ENCODE data around the gene SLC23A3.

SLC23A3 gene

DNA sequence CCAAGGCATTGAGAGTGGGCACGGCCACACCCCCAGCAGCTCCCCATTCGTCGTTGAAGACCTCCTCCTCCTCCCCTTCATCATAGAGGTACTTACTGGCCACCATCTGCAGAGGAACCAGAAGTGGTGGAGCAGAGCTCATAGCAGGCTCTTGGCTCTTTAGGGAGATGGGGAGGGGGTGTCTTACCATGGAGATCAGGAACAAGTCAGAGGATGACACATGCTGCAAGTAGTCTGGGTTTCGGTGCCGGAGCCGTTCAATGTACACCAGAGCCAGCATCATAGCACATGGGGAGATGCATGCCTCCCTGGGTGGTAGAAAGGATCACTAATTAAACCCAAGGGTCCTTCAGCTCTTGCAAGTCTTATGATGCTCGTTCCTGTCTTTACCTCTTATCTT lies 5.0 kb upstream of the SLC23A3 start:
- no peak for DNase-seq (ENCODE audit: low read depth, low spot score)
- ChIA-PET CTCF (interaction anchor here (0.7 to 9.4 kb wide), 10 partner anchors 10 to 176 kb away, joined by 3 to 154 read pairs (median 13); partner anchors contain the start of gene NHEJ1), POLR2A (no interaction called here)
- H3K4me3 ChIP-seq (ENCODE audit: low read depth, low read length) = no peak overlapping the region
- TF ChIP-seq, protein P1, sequence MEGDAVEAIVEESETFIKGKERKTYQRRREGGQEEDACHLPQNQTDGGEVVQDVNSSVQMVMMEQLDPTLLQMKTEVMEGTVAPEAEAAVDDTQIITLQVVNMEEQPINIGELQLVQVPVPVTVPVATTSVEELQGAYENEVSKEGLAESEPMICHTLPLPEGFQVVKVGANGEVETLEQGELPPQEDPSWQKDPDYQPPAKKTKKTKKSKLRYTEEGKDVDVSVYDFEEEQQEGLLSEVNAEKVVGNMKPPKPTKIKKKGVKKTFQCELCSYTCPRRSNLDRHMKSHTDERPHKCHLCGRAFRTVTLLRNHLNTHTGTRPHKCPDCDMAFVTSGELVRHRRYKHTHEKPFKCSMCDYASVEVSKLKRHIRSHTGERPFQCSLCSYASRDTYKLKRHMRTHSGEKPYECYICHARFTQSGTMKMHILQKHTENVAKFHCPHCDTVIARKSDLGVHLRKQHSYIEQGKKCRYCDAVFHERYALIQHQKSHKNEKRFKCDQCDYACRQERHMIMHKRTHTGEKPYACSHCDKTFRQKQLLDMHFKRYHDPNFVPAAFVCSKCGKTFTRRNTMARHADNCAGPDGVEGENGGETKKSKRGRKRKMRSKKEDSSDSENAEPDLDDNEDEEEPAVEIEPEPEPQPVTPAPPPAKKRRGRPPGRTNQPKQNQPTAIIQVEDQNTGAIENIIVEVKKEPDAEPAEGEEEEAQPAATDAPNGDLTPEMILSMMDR (IDR thresholded peaks at IDR 0.05; ENCODE audit: insufficient read depth, low read length, missing control alignments) = no peak

DNA sequence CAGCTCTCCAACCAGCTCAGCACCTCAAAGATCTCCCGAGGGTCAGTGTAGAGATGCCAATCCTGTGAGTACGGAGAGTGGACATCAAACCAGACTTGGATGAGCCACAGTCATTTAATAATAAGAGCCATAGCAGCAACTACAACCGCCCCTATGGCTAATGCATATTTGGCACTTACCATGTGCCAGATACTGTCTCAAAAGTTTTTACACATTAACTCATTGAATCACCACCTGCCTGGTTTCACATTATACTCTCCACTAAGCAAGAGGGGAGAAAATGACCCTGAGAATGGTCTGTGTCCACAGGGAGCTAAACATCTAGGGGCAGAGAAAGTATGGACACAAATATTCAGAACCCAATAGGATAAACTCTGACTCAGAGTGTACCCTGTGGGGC lies 4.3 kb upstream of the SLC23A3 start:
- TF ChIP-seq, protein P1 (IDR thresholded peaks at IDR 0.05; ENCODE audit: insufficient read depth, low read length, missing control alignments) = no peak
- H3K4me3 ChIP-seq (ENCODE audit: low read depth, low read length) = no peak overlapping the region
- CTCF ChIA-PET = interaction anchor here (0.6 to 9.4 kb wide), 10 partner anchors 9 to 177 kb away, joined by 3 to 154 read pairs (median 12); partner anchors contain the start of gene NHEJ1
- DNase-seq (ENCODE audit: low read depth, low spot score) = no peak
- POLR2A ChIA-PET = interaction anchor here (0.9 kb wide), 1 partner anchor 119 kb away, joined by 3 read pairs; no protein-coding TSS in a partner anchor

DNA sequence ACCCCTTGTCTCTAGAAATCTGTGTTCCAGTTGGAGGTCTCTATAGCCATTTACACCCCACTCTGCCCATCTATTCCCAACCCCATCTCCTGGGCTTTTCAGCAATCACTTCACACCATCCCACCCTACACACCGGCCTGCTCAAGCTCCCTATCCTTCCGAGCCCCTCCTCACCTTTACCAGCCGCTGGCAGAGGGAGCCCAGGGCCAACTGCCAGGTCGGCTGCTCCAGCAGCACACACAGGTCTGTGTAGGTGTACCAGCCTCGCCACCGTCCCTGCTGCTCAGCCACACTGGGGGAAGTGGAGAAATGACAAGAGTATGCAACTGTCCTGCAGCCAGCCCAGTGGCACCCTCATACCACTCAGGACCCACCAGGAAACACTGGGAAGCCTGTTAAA lies 3.3 kb upstream of the SLC23A3 start:
- DNase-seq (ENCODE audit: low read depth, low spot score) = no peak
- CTCF ChIA-PET = interaction anchor here (0.8 to 9.4 kb wide), 11 partner anchors 13 to 149 kb away, joined by 3 to 154 read pairs (median 15); partner anchors contain the start of genes NHEJ1 and ZFAND2B
- POLR2A ChIA-PET = interaction anchor here (0.9 kb wide), 1 partner anchor 120 kb away, joined by 3 read pairs; no protein-coding TSS in a partner anchor

DNA sequence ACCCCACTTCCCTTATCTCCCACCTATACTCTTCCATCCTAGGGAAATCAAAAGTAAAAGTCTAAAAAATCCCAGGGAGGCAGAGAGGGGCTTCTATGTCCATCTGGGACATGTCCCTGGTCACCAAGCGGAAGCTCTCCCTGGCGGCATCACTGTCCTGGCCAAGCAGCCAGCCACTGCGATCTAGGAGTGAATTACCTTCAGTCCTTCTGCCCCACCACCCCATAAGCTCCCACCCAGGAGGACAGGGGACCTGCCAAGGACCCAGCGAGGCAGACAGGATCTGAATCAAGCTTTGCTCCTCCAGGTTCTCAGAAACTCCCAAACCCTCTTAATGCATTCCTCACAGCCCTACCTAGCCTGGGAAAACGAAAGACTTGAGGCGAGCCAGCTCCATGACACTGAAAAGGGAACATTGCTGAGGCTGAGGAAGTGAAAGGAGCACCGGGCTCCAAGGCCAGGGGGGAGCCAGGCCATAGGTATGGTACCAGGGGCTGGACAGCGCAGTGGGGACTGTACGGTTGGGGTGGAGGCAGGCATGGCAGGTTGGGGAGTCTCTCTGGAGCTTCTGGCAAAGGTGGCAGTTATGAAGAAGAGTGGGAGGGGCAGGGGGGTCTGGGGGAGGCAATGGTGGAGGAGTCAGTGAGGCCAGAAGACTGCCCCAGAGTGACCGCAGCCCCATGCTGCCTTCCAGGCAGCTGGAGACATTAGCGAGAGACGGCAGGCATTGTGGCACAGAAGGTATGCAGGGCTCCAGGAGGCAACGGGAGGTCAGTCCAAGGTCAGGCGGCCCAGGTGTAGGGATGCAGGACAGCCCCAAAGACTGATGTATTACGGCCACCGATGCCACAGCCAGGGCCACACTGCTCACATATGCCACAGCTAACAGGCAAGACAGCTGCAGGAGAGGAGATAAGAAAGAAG lies 2.7 kb upstream of the SLC23A3 start:
- TF ChIP-seq, protein P1 (IDR thresholded peaks at IDR 0.05; ENCODE audit: insufficient read depth, low read length, missing control alignments) = no peak
- DNase-seq (ENCODE audit: low read depth, low spot score) = no peak
- ChIA-PET CTCF (interaction anchor here (0.8 to 9.4 kb wide), 22 partner anchors 9 to 207 kb away, joined by 3 to 154 read pairs (median 4); partner anchors contain the start of genes ABCB6, ANKZF1, ATG9A and NHEJ1), POLR2A (interaction anchor here (1.0 kb wide), 1 partner anchor 34 kb away, joined by 3 read pairs; the partner anchor contains the start of gene ZFAND2B)
- H3K4me3 ChIP-seq (ENCODE audit: low read depth, low read length) = no peak overlapping the region

More for the DNA sequence above, 3.3 kb upstream of the SLC23A3 start:
- TF ChIP-seq, protein P1 (IDR thresholded peaks at IDR 0.05; ENCODE audit: insufficient read depth, low read length, missing control alignments) = no peak
- H3K4me3 ChIP-seq (ENCODE audit: low read depth, low read length) = no peak overlapping the region

DNA sequence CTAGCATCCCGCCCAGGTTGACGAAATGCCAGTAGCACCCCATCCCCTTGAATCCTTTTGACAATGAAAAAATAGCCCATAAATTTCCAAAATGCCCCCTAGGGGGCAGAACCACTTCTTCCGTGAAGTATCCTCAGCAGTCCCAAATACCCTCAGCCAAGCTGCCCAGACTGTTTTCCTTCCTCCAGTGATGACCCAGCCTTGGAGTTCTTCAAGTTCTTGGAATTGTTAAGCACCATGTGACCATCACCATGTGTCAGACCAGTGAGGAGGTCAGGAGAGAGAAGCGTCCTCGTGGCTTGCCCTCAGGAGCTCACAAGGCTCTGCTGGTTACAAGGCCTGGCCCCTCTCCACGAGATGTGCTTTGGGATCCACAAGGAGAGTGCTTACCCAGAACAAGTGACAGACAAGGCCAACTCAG lies 1.4 kb upstream of the SLC23A3 start:
- TF ChIP-seq, protein P1 (IDR thresholded peaks at IDR 0.05; ENCODE audit: insufficient read depth, low read length, missing control alignments) = peak; percentile 27
- peak; percentile 75 for DNase-seq (ENCODE audit: low read depth, low spot score)
- POLR2A ChIA-PET = interaction anchor here (1.0 kb wide), 1 partner anchor 36 kb away, joined by 3 read pairs; the partner anchor contains the start of gene ZFAND2B
- CTCF ChIA-PET = interaction anchor here (0.6 to 9.4 kb wide), 39 partner anchors 8 to 359 kb away, joined by 3 to 154 read pairs (median 4); partner anchors contain the start of genes ABCB6, ANKZF1, ATG9A and CFAP65
- no peak overlapping the region for H3K4me3 ChIP-seq (ENCODE audit: low read depth, low read length)

All from AG04449 (cell line).